Measurements from ENCODE around the gene NAPG. TPM values are rescaled to one million over a fixed set of nuclear protein-coding genes. Genes with fewer than 3 reads are reported as not detected.
A peak's percentile ranks its signal among the peaks of the same experiment; 100 is the strongest.
"Not testable (repeated sequence)": the region's sequence is repeated elsewhere in the genome, so short reads cannot be mapped to it uniquely, and the experiment has no call there.

NAPG gene
- total RNA-seq, 1 donor from 2014 or later, result 28.1 TPM

GRCh38 chr18:10536280-10536679, 10.5 kb downstream of the NAPG start:
- H3K27me3 ChIP-seq (ENCODE audit: low read depth), result no peaks in the 10 kb centered on the region
- peaks cover 44% of the 10 kb centered on the region for H3K36me3 ChIP-seq
- no peak for ATAC-seq
- peaks cover 5% of the 10 kb centered on the region for H3K4me1 ChIP-seq
- DNase-seq, result no peak
- H3K9me3 ChIP-seq, result no peaks in the 10 kb centered on the region
- intact Hi-C loops (cut with DNase I), result no loop called here
- no peak for TF ChIP-seq CTCF (IDR thresholded peaks at IDR 0.05)
- no peak overlapping the region for H3K4me3 ChIP-seq
- H3K27ac ChIP-seq, result no peak overlapping the region

- Histone ChIP-seq H3K9me3 (no peaks in the 10 kb centered on the region), H3K4me1 (no peaks in the 10 kb centered on the region), H3K4me3 (no peak overlapping the region), H3K36me3 (peaks cover 59% of the 10 kb centered on the region), H3K27me3 (ENCODE audit: low read depth) (no peaks in the 10 kb centered on the region), H3K27ac (no peak overlapping the region)
- no peak for DNase-seq
- no peak for ATAC-seq
- TF ChIP-seq CTCF (IDR thresholded peaks at IDR 0.05), result no peak
- intact Hi-C loops (cut with DNase I), result no loop called here
These were observed 11.9 kb downstream of the NAPG start for GRCh38 chr18:10537765-10538164.

- H3K36me3 ChIP-seq, result peaks cover 71% of the 10 kb centered on the region
- not testable (repeated sequence) for ATAC-seq, H3K9me3 ChIP-seq
These were observed 13.3 kb downstream of the NAPG start for GRCh38 chr18:10539124-10539523.

GRCh38 chr18:10543277-10543676, 17.4 kb downstream of the NAPG start:
- H3K27me3 ChIP-seq (ENCODE audit: low read depth), result no peaks in the 10 kb centered on the region
- H3K4me1 ChIP-seq, result peaks cover 3% of the 10 kb centered on the region
- H3K9me3 ChIP-seq, result no peaks in the 10 kb centered on the region
- peaks cover 96% of the 10 kb centered on the region for H3K36me3 ChIP-seq
- DNase-seq (no peak), ATAC-seq (no peak)
- no peak for TF ChIP-seq CTCF (IDR thresholded peaks at IDR 0.05)
- H3K27ac ChIP-seq, result no peak overlapping the region
- intact Hi-C loops (cut with DNase I), result no loop called here
- H3K4me3 ChIP-seq, result no peak overlapping the region

More at GRCh38 chr18:10539124-10539523, 13.3 kb downstream of the NAPG start:
- H3K4me3 ChIP-seq; H3K27me3 ChIP-seq (ENCODE audit: low read depth); H3K27ac ChIP-seq; DNase-seq; intact Hi-C loops (cut with DNase I); H3K4me1 ChIP-seq: not testable (repeated sequence)

- no peak overlapping the region for H3K27ac ChIP-seq
- TF ChIP-seq CTCF (IDR thresholded peaks at IDR 0.05), result no peak
These were observed 18.4 kb downstream of the NAPG start for GRCh38 chr18:10544093-10544748.

GRCh38 chr18:10546557-10547300, 20.9 kb downstream of the NAPG start:
- peaks cover 3% of the 10 kb centered on the region for H3K4me1 ChIP-seq
- H3K27ac ChIP-seq, result no peak overlapping the region
- H3K4me3 ChIP-seq, result no peak overlapping the region
- peak; percentile 71 for ATAC-seq
- H3K27me3 ChIP-seq (ENCODE audit: low read depth), result no peaks in the 10 kb centered on the region
- no peak for DNase-seq
- no peak for TF ChIP-seq CTCF (IDR thresholded peaks at IDR 0.05)
- intact Hi-C loops (cut with DNase I), result no loop called here
- H3K9me3 ChIP-seq, result no peaks in the 10 kb centered on the region
- H3K36me3 ChIP-seq, result peaks cover 98% of the 10 kb centered on the region

More at GRCh38 chr18:10544093-10544748, 18.4 kb downstream of the NAPG start:
- Histone ChIP-seq H3K27me3 (ENCODE audit: low read depth) (no peaks in the 10 kb centered on the region), H3K36me3 (peaks cover 98% of the 10 kb centered on the region), H3K4me1 (peaks cover 3% of the 10 kb centered on the region), H3K9me3 (no peaks in the 10 kb centered on the region), H3K4me3 (no peak overlapping the region)
- DNase-seq (no peak), ATAC-seq (no peak)
- intact Hi-C loops (cut with DNase I), result no loop called here
